Retinal pigment epithelial cell (primary cell): Measurements from ENCODE around the gene DLGAP1.

Experiments used
- DNase-seq: peaks from one replicate; pipeline ENCODE4 v3.0.0-alpha.2; 2010; ENCODE audit warnings: low read depth
- H3K4me3 ChIP-seq: 2 replicates; pipeline ENCODE4 v1.5.1; 2011; ENCODE audit warnings: mild to moderate bottlenecking, low read length, control low read depth, moderate library complexity
- TF ChIP-seq, protein P1 (sequence below): conservative IDR thresholded peaks from 2 replicates; pipeline ENCODE4 v1.5.1; 2011; ENCODE audit warnings: low read depth, low read length, control low read depth, inconsistent platforms

Gene DLGAP1

GRCh38 chr18:4236940-4237663 lies 218.0 kb downstream of the DLGAP1 start:
- no peak for DNase-seq
- no peak overlapping the region for H3K4me3 ChIP-seq
- TF ChIP-seq, protein P1, sequence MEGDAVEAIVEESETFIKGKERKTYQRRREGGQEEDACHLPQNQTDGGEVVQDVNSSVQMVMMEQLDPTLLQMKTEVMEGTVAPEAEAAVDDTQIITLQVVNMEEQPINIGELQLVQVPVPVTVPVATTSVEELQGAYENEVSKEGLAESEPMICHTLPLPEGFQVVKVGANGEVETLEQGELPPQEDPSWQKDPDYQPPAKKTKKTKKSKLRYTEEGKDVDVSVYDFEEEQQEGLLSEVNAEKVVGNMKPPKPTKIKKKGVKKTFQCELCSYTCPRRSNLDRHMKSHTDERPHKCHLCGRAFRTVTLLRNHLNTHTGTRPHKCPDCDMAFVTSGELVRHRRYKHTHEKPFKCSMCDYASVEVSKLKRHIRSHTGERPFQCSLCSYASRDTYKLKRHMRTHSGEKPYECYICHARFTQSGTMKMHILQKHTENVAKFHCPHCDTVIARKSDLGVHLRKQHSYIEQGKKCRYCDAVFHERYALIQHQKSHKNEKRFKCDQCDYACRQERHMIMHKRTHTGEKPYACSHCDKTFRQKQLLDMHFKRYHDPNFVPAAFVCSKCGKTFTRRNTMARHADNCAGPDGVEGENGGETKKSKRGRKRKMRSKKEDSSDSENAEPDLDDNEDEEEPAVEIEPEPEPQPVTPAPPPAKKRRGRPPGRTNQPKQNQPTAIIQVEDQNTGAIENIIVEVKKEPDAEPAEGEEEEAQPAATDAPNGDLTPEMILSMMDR, result no peak

GRCh38 chr18:4233468-4233867 lies 221.6 kb downstream of the DLGAP1 start:
- TF ChIP-seq, protein P1, result no peak
- DNase-seq, result no peak
- H3K4me3 ChIP-seq, result no peak overlapping the region

- TF ChIP-seq, protein P1, result no peak
- no peak overlapping the region for H3K4me3 ChIP-seq
Measured at GRCh38 chr18:4232656-4233055, 222.5 kb downstream of the DLGAP1 start.

DNA sequence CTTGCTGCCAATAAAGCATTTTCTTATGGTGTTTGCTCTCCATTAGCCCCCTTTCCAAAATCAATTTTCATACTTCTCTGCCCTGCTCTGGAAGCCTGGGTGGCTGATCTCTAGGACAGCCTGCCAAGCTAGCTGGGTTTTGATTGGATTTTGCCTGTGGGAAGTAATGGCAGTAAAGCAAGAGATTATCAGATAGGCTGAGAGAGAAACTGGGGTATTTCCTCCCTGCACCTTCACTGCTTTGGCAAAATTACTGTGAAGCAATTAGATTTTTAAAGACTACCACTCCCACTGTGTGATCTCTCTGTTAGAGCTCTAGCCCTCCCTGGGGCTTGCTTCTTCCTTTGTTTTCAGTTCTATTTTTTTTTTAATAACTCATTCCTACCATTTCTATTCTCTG lies 223.8 kb downstream of the DLGAP1 start:
- no peak overlapping the region for H3K4me3 ChIP-seq
- DNase-seq, result no peak
- TF ChIP-seq, protein P1, result no peak

More at GRCh38 chr18:4232656-4233055, 222.5 kb downstream of the DLGAP1 start:
- DNase-seq, result no peak

- no peak for DNase-seq
- no peak overlapping the region for H3K4me3 ChIP-seq
- TF ChIP-seq, protein P1, result no peak
Measured at GRCh38 chr18:4230450-4231168, 224.5 kb downstream of the DLGAP1 start.

DNA sequence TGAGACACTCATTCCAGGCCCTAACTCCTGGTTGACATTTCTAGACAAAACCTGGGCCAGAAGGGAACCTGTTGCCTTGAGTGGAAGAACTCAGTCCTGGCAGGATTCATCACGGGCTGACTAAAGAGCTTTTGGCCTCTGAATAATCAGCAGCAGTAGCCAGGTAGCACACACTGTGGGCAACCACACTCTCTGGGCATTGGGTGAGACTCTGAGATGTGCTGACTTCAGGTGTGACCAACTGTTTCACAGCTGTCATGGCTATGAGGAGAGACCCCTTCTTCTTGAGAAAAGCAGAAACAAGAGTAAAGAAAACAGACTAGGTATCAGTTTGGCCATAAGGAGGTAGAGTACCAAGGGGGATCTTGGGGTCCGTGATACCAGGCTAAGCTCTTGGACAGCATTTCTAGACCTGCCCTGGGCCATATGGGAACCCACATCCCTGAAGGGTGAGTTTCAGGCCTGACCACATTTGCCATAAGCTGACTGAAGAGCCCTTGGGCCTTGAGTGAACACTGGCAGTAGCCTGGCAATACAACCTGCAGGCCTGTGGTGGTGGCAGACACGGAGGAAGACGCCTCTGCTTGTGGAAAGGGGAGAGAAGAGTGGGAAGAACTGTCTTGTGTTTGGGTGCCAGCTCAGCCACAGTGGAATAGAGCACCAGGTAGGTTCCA lies 230.9 kb downstream of the DLGAP1 start:
- H3K4me3 ChIP-seq, result no peak overlapping the region
- TF ChIP-seq, protein P1, result no peak
- no peak for DNase-seq
